HG03520 (cell line): ENCODE measurements around the gene HSD17B4.
"Not testable (repeated sequence)": the region's sequence is repeated elsewhere in the genome, so short reads cannot be mapped to it uniquely, and the experiment has no call there.

Experiments
- ATAC-seq: cut with Tn5 transposase; IDR thresholded peaks from one replicate; pipeline ENCODE4 v1.9.1; 2021; ENCODE audit warnings: mild to moderate bottlenecking, moderate library complexity; ENCODE audit not compliant: unreplicated experiment

Gene HSD17B4

DNA sequence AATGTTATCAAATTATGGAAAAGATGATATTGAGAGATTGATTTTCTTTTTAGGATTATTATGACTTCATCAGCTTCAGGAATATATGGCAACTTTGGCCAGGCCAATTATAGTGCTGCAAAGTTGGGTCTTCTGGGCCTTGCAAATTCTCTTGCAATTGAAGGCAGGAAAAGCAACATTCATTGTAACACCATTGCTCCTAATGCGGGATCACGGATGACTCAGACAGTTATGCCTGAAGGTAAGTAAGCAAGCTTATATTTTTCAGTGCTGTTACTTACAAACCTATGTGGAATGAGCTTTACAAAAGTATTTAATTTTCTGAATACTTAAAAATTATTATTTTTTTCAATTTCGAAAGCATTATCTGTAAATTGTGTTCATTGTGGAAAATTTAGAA lies 26.5 kb downstream of the HSD17B4 start:
- no peak for ATAC-seq

DNA sequence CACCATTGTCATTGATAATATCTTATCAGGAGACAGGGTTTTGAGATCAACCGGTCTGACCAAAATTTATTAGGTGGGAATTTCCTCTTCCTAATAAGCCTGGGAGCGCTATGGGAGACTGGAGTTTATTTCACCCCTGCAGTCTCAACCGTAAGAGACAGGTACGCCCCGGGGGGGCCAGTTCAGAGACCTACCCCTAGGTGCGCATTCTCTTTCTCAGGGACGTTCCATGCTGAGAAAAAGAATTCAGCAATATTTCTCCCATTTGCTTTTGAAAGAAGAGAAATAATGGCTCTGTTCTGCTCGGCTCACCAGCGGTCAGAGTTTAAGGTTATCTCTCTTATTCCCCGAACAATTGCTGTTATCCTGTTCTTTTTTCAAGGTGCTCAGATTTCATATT lies 28.3 kb downstream of the HSD17B4 start:
- not testable (repeated sequence) for ATAC-seq

DNA sequence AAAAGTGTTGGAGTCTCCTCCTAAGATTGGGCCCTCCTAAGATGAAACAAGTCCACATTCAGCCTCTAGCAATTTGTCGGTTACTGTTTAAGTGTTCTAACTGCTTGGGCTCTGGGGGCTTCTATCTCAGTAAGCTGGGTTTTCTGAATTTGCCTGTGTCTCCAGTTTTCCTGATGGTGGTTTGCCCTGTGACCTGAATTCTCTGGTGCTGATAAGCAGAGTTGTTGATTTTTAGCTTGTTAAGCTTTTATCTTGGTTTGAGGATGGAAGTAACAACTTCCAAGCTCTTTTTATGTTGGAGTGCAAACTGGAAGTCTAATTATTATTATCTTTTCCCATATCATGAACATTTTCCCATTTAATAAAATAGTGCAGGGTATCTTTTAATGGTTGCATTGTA lies 30.9 kb downstream of the HSD17B4 start:
- ATAC-seq = no peak

DNA sequence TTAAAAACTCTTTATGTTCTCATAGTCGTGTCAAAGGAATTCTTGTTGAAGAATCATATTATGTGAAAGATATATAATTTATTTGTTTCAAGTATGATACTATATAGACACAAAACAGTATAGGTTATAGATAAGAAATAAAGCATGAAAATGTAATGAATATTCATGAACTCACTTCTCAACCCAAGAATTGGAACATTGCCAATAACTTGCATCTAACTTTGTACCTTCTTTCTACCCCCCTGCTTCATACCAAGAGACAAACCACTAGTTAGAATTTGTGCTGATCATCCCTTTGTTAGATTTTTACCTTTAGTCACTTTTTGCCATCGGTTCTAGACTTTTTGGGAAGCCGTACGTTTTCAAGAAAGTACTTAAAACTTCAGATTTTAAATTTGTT lies 32.6 kb downstream of the HSD17B4 start:
- ATAC-seq = no peak

DNA sequence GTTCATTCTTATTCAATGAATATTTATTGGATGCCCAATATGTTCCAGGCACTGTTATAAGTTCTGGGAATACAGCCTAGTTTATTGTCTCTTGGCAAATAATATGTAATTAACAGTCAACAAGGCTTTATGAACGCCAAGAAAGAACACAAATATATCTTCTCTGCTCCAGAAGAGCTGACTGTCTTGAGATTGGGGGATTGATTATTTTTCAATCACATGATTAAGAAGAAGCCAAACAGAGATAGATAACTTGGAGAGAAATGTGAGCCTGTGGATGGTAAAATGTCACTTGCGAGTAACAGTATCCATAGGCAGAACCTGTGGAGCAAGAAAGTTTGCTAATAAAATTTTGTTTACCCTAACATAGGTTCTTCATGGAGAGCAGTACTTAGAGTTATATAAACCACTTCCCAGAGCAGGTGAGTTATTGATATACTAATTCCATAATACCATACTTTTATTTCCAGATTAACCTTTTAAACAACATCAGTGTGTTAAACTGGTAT lies 49.4 kb downstream of the HSD17B4 start:
- no peak for ATAC-seq

DNA sequence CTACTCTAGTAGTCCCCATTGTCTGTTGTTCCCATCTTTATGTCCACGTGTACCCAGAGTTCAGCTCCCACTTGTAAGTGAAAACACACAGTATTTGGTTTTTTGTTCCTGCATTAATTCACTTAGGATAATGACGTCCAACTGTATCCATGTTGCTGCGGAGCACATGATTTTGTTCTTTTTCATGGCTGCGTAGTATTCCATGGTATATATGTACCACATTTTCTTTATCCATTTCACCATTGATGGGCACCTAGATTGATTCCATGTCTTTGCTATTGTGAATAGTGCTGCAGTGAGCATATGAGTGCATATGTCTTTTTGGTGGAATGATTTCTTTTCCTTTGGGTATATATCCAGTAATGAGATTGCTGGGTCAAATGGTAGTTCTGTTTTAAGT lies 51.6 kb downstream of the HSD17B4 start:
- not testable (repeated sequence) for ATAC-seq

DNA sequence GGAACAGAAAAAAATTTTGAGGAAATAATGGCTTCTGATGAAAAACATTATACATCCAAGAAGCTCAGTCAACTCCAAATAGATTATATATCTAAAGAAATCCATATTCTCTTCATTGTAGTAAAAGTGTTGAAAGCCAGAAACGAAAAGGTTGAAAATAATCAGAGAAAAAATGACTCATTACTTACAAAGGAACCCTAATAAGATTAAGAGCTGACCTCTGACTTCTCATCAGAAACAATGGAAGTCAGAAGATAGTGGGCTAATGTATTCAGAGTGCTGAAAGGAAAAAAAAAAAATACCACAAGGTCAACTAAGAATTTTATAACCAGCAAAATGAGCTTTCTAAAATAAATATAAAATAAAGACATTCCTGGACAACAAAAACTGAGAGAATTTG lies 60.0 kb downstream of the HSD17B4 start:
- no peak for ATAC-seq

DNA sequence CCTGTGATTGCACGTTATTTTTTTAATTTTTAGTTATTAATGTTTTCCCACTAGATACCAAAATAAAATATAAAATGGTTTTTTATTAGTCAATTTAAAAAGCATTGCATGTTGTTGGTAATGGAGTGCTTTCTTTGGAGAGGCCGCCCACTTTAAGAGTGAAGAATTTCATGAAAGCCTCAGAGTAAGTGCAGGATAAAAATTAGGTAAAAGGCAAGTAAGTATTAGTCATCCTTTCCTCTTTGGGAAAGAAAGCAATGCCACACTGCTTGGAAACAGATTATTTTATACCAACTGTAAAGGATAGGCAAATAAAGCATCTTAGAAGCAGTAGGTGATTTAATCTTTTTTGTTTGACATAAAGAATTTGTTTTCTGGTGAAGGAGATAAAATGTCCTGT lies 62.9 kb downstream of the HSD17B4 start:
- no peak for ATAC-seq

DNA sequence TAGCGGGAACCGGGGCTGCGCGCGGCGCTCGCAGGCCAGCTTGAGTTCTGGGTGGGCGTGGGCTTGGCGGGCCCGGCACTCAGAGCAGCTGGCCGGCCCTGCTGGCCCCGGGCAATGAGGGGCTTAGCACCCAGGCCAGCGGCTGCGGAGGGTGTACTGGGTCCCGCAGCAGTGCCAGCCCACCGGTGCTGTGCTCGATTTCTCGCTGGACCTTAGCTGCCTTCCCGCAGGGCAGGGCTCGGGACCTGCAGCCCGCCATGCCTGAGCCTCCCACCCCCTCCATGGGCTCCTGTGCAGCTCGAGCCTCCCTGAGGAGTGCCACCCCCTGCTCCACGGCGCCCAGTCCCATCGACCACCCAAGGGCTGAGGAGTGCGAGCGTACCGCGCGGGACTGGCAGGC lies 64.8 kb downstream of the HSD17B4 start:
- ATAC-seq = not testable (repeated sequence)

DNA sequence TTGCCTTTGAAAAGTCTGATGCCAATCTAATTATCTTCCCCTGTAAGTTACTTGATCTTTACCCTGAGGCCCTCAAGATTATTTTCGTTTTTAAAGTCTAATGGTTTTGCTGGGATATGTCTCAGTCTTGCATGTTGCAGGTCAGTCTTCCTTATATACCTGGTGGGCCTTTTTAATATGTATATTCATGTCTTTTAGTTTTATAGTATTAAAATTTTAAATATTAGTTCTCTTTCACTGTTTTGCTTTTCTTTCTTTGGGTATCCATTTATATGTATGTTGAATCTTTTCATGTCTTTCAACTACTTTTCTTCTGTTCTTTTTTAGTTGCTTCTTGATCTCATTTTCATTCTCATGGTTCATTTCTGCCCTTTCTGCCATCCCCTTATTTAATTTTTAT lies 68.9 kb downstream of the HSD17B4 start:
- no peak for ATAC-seq

DNA sequence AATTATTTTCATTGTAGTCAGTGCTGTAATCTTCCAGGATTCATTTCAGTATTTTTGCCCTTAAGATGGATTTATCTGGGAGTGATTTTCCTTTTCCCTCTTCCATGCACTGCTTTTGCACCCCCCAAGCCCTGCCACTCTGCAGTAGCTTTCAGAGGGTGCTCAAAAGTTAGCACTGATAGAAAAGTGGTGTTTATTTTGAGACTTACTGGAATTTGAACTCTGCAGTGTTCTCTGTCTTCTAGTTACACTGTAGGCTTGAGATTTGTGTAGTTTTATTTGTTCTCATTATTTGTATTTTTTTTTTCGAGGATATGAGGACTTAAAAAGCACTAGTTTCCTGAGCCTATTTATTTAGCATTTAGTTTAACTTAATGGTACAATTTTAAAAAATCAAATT lies 70.5 kb downstream of the HSD17B4 start:
- ATAC-seq = no peak

DNA sequence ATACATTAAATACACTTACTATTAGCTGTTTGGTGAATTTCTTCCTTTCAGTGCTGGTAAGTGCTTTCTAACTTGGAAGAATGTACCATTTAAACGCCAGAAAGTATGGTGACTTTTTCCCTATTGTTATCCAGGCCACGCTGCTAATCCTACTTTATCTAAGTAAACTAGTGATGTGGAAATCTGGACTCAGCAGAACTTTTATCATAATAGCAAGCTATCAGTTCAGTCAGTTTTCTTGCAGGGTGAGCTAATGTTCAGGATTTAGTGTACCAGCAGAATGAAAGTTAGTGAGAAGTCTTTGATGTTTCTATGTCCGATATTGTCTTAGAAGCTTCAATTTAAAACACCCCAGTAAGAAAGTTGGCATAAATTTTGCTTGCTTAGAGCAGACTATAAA lies 72.2 kb downstream of the HSD17B4 start:
- no peak for ATAC-seq

DNA sequence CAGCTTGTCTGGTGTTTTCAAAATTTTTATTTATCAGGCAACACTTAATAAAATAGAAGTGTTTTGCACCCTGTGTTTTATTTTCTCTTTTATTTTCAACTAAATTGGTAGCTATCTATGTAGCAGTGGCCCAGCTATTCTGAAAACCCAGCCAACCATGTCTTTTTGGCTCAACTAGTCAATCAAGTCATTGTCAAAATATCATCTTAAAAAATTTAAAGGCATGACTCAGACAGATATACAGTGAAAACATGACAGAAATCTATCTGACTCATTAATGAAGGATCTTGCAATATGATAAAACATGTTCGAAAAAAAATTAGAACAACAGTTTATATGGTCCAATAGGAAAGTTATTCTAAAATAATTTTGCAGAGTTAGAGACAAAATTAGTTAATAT lies 75.1 kb downstream of the HSD17B4 start:
- no peak for ATAC-seq

DNA sequence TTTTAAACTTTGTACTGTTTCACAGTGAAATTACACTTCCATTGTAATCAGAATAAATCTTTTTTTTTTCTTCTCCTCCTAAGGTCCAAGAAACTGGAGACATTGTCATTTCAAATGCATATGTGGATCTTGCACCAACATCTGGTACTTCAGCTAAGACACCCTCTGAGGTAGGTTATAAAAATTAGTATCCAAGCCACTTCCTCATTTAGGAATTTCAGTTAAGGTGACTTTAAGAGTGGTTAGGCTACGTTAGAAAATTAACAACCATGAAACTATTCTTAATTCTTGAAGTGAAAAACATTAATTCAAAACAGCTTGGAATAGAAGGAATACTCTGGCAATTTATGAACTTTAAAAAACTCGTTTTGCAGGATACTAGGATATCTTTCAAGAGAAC lies 77.5 kb downstream of the HSD17B4 start:
- ATAC-seq = no peak

DNA sequence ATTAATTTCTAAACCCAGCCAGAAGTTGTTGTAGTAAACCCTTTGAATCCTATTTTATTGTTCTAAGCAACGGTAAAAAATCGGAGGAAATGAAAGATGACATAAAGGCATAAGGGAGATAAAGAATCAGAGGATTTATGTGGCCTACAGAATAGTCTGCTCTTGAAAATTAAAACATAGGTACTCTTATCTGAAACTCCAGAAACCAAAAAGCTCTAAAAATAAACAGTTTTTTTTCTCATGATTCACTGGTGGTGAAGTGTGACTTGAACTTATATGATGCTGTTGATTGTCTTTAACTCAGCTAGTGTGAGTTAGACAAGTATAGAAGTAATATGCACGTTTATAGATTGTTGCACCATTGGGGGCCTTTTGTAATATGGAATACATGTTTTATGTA lies 80.3 kb downstream of the HSD17B4 start:
- no peak for ATAC-seq

DNA sequence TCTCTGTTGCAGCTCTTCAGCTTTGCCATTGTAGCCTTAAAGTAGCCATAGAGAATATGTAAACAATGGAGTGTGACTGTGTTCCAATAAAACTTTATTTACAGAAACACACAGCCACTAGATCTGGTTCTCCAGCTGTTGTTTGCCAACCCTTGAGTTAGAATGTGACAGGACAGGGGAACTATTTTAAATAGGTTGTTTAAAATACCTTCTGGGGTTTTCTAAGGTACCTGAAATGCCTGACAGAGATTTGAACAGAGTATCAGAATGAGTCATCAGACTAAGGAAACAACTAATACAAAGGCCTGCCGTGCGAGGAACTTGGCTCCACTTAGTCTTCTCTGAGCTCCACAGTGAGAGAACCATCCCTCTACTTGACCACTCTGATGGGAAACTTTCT lies 85.4 kb downstream of the HSD17B4 start:
- ATAC-seq = peak; percentile 100

DNA sequence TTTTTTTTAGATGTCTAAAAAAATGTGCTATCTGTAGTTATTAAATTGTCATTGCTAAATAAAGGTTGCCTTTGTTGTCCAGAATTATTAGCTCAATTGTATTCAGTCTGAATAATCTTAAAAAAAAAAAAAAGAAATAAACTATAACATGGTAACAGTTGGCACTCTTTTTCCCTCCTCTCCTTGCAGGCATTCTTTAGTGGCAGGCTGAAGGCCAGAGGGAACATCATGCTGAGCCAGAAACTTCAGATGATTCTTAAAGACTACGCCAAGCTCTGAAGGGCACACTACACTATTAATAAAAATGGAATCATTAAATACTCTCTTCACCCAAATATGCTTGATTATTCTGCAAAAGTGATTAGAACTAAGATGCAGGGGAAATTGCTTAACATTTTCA lies 89.4 kb downstream of the HSD17B4 start:
- ATAC-seq = no peak

DNA sequence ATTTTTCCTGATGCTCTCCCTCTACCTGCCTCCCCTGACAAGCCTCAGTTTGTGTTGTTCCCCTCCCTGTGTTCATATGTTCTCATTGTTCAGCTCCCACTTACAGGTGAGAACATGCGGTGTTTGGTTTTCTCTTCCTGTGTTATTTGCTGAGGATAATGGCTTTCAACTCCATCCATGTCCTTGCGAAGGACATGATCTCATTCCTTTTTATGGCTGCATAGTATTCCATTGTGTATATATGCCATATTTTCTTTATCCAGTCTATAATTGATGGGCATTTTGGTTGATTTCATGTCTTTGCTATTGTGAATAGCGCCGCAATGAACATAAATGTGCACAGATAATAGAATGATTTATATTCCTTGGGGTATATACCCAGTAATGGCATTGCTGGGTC lies 99.5 kb downstream of the HSD17B4 start:
- no peak for ATAC-seq

DNA sequence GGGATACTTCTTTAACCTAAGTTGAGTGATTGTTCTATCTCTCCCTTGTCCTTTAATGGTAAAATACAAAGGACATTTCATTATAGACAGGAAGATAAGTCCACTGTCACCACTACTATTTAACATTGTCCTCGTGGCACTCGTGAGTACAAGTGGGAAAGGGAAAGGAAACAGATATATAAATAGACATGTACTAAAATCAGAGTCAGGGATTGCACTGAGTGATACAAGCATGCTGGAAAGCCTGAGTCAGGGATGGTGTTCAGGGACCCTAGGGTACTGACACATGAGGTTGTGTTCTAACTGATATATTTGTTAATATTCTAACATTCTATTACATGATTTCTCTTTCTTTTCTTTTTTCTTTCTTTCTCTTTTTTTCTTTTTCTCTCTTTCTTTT lies 102.3 kb downstream of the HSD17B4 start:
- ATAC-seq = no peak

DNA sequence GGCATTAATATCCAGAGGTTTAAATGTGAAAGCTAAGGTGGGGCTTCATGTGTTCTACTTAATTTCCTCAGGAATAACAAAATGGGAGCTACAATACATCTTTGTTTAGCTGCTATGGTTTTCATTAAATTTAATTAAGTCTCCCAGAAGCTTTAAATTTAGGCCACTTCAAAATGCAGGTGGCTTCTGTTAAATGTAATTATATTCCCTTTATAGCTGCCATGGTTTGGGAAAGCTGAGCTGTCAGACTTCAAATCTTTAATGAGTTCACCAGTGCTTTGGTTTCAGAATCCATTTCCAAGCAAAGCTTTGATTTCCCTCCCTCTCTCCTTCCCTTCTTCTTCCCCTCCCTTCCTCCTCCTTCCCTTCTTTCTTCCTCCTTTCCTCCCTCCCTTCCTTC lies 118.6 kb downstream of the HSD17B4 start:
- no peak for ATAC-seq

DNA sequence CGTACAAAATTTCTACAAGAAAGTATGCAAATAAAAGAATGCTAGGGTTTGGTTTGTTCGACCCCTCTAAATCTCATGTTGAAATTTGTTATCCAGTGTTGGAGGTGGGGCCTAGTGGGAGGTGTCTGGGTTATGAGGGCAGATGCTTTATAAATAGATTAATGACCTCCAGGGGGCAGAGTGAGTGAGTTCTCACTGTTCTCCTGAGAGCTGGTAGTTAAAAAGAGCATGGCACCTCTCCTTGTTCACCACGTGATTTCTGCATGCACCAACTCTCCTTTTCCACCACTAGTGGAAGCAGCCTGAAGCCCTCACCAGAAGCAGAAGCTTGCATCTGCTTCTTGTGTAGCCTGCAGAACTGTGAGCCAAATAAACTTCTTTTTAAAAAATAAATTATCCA lies 126.6 kb downstream of the HSD17B4 start:
- peak; percentile 80 for ATAC-seq

DNA sequence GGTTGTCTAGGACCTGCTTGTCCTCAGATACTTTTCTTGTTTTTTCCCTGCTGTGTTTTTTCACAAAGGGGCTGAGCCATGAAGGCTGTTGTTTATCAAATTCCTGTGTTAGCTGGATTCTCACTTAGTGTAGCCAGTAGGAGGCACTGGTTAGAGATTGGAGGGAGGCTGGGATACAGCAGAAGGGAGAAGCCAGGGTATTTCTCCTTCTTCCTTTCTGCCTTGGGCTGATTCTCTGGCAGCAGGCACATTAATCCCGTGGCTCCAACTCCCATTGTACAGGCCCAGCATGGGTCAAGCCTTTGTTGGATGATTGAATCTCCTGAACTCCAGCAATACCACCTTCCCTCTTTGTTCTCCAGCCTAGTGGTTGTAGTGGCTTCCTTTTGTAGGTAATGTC lies 130.7 kb downstream of the HSD17B4 start:
- ATAC-seq = no peak

DNA sequence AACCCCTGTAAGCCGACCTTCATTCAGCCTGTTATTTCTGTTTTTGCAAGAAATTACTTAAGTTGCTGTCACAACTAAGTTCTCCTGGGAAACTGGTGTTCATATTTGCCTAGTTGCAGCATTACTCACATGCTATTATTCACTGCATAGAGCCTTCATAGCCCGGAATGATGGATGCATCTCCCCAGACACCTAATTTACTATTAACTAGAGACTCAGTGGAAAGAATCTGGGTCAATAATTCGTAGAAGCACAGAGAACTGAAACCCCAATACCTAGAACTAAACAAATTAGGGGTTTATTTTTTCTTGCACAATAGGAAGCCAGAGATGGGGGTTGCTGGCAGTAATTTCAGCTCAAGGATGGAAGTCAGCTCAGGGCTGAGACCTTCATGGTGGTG lies 131.4 kb downstream of the HSD17B4 start:
- ATAC-seq = peak; percentile 78
